C4-2B (cell line): ENCODE data around the gene FBN3.
"Not testable (repeated sequence)": the region's sequence is repeated elsewhere in the genome, so short reads cannot be mapped to it uniquely, and the experiment has no call there.

Experiments used
- H3K27ac ChIP-seq: fragments of 450-650 bp; 2 replicates; pipeline ENCODE4 v1.5.1; 2017
- ZFX ChIP-seq: fragments of 450-650 bp; IDR thresholded peaks from 2 replicates; pipeline ENCODE4 v1.6.1; 2017
- TF ChIP-seq, protein P1 (sequence below): fragments of 450-650 bp; conservative IDR thresholded peaks from 2 replicates; pipeline ENCODE4 v1.5.1; 2017; ENCODE audit warnings: mild to moderate bottlenecking

The FBN3 gene

GRCh38 chr19:8155318-8155717, 5.9 kb upstream of the FBN3 start:
- no peak for TF ChIP-seq ZFX
- TF ChIP-seq, protein P1, sequence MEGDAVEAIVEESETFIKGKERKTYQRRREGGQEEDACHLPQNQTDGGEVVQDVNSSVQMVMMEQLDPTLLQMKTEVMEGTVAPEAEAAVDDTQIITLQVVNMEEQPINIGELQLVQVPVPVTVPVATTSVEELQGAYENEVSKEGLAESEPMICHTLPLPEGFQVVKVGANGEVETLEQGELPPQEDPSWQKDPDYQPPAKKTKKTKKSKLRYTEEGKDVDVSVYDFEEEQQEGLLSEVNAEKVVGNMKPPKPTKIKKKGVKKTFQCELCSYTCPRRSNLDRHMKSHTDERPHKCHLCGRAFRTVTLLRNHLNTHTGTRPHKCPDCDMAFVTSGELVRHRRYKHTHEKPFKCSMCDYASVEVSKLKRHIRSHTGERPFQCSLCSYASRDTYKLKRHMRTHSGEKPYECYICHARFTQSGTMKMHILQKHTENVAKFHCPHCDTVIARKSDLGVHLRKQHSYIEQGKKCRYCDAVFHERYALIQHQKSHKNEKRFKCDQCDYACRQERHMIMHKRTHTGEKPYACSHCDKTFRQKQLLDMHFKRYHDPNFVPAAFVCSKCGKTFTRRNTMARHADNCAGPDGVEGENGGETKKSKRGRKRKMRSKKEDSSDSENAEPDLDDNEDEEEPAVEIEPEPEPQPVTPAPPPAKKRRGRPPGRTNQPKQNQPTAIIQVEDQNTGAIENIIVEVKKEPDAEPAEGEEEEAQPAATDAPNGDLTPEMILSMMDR = no peak
- H3K27ac ChIP-seq = no peak overlapping the region

- not testable (repeated sequence) for H3K27ac ChIP-seq
These were observed 4.6 kb upstream of the FBN3 start for GRCh38 chr19:8154014-8154413.

DNA sequence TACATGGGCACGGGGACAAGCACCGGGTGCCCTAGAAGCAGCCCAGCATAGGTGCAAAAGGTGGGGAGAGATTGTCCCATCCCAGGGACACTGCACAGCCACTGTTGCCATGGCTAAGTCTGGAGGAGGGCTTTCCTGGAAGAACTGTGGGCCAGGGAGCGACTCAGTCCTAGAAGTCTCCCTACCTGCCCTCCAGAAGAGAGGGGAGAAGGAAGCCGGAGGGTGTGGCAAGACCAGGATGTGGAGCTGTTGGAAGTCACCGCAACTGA, 2.3 kb upstream of the FBN3 start:
- TF ChIP-seq ZFX = no peak
- TF ChIP-seq, protein P1 = no peak
- H3K27ac ChIP-seq = no peak overlapping the region

DNA sequence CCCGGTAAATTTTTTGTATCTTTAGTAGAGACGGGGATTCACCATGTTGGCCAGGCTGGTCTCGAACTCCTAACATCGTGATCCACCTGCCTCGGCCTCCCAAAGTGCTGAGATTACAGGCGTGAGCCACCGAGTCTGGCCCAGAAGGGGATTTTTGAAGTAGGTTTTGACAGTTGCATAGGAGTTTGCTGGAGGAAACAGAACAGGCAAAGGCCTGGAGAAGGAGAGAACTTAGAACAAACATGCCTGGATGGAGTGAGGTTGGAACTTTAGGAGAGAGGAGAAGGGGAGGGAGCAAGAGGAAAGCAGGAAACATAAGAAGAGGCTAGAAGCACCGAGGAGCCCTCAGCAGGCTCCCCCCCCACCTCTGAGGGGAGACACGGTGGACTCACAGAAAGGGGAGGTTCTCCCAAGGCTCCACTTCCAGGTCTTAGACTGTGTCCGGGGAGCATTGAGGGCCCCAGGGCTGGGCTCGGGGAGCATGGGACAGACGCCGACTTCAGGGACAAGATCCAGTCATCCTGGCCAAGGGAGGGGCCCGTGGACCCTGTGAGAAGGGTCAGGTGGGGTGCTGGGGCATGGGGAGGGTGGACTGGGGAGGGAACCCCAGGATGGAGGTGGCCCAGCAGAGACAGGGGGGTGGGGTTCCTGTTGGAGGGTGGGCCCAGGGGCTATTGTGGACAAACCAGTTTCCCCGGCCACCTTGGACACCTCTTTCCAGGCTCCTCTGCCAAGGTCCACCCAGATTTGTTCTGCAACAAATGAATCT, 1.8 kb upstream of the FBN3 start:
- H3K27ac ChIP-seq = no peak overlapping the region
- no peak for TF ChIP-seq ZFX
- TF ChIP-seq, protein P1 = no peak

GRCh38 chr19:8150178-8150865, 930 bp upstream of the FBN3 start:
- no peak for TF ChIP-seq ZFX
- TF ChIP-seq, protein P1 = no peak
- no peak overlapping the region for H3K27ac ChIP-seq

GRCh38 chr19:8148410-8149260, 757 bp downstream of the FBN3 start:
- TF ChIP-seq, protein P1 = no peak
- TF ChIP-seq ZFX = no peak
- no peak overlapping the region for H3K27ac ChIP-seq

GRCh38 chr19:8148088-8148409, 1.3 kb downstream of the FBN3 start:
- no peak for TF ChIP-seq ZFX
- TF ChIP-seq, protein P1 = no peak
- no peak overlapping the region for H3K27ac ChIP-seq
